Stimulated activated CD8-positive, alpha-beta memory T cell treated with anti-CD3 and anti-CD28 coated beads, Interleukin-2, amount 100 ng/mL, for 48 hours (primary cell): ENCODE results near the gene SLC26A3.

Experiments used
- DNase-seq, 2 donors: peaks; one replicate each; pipeline ENCODE4 v3.0.0-alpha.2; 2020; ENCODE audit warnings: low read depth in 2 of 2

Gene SLC26A3

DNA sequence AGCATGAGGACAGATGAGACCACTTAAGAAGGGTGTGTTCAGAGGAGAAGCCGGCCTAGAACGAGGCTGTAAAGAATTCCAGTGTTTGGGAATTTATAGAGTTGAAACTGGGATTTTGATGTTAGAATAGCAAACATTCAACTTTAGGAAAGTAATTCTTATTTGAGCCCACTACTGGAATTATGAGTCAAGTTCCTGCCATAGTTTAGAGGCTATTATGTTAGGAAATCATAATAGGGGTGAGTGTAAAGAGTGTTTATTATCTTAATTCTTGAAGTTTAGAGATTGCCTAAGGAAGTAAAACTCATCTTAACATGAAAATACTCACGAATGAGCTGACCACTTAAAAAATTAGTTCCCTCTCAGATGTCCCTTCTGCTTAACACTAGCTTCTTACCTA is 57.0 kb downstream of the SLC26A3 start:
- no peak for DNase-seq

DNA sequence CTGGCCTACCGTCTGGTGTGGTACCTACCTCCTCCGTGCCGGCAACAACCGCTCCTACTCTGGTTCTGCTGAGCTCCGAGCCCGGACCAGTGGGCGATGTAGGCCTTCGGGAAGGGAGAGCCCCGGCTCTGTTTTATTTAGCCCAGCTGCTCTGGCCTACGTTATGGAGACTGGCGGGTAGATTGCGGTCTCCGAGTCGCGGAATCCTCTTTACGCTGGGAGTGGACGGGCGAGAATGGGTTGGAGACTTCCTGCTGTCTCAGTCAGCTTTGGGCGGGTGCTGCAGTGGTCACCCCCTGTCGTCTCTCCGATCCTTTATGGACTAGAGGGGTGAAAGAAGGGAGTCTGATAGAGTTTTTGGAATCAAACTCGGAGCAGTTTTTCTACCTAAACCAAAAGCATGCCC is 58.7 kb downstream of the SLC26A3 start:
- DNase-seq = no peak

DNA sequence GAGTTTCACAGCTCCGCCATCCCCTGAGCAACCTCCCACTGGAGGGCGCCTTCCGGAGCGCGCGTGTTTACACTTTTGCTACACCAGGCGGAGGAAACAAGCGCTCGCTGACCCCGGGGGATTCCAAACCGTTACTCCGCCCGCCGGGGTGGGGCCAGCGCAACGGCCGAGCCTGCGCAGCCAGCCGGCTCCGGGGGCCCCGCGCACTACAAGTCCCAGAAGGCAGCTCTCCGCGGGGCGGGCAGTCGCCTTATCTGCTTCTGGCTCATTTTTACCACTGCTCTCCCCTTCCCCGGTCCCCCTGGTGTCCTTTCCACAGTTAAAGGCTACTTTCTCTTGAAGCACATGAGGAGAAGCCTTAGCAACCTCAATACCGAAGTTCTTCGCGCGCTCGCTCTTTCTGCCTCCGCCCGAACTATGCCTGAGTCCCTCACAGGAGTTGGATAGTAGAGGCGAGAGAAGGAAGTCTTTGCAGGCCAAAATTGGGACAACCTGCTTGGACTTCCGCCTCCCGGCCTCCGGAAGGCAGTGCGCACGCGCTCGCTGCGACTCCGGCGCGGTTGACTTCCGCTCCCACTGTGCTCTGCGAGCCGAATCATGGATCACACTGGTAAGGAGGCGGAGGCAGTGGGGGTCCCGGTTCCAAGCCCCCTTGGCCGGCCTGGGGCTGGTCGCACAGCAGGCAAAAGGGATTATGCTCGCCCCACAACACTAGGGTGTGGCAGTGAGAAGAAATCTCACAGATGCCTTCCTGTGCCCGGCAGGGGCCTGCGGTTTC is 59.3 kb downstream of the SLC26A3 start, which contains the start of gene CBLL1:
Gene CBLL1 (plus strand): TSS at position 576 of the 778 bp plus-strand sequence. CDS start 22 bp downstream, at position 598.
- peak; percentile 97 for DNase-seq

DNA sequence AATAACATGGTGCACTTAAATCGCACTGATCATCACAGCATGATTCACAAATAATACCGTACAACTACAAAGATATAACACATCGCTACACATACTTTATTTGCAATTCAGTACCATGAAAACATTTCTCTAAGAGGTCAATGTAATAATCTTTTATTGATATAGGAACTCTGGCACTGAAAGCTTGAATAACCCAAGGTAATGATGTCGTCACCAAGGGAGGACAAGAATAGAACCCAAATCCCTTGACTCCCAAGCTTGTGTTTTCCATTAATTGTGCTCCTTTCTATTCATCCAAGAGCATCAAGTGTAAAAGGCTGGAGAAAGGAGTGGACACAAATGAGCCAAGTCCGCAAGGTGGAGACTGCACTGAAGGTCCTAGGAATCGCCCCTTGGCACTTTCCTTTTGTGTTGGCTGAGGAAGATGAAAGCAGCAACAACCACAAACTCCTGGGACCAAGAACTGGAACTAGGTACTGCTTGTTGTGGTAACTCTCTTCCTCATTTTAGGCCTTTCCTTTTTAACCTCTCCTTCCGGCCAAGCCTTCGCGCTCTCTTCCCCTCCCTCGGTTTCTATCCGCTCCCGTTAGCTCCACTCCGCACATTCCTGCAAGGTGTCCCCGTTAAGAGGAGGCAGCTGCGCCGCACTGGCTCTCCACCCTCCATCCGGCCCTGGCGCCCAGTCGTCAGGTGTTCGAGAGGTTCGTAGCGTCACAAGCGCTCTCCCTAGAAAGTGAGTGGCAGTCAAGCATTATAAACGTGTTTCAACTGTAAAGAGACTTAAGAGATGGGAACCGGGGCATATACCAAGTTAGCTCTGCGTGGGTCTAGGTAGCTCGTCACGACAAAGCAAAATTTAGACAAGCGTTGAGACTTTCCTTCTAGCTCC is 60.1 kb downstream of the SLC26A3 start:
- DNase-seq = peak; percentile 40 to 46

DNA sequence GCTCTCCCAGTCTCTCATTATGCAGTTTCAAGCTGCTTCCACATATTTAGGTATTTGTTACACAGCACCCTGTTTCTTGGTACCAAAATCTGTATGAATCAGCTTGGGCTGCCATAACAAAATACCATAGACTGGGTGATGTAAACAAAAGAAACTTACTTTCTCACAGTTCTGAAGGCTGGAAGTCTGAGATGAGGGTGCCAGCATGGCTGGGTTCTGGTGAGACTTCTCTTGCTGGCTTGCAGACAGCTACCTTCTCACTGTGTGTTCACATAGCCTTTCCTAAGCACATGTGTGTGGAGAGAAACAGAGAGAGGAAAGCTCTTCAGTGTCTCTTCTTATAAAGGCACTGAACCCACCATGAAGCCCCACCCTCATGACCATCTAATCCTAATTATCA is 74.7 kb downstream of the SLC26A3 start:
- no peak for DNase-seq

DNA sequence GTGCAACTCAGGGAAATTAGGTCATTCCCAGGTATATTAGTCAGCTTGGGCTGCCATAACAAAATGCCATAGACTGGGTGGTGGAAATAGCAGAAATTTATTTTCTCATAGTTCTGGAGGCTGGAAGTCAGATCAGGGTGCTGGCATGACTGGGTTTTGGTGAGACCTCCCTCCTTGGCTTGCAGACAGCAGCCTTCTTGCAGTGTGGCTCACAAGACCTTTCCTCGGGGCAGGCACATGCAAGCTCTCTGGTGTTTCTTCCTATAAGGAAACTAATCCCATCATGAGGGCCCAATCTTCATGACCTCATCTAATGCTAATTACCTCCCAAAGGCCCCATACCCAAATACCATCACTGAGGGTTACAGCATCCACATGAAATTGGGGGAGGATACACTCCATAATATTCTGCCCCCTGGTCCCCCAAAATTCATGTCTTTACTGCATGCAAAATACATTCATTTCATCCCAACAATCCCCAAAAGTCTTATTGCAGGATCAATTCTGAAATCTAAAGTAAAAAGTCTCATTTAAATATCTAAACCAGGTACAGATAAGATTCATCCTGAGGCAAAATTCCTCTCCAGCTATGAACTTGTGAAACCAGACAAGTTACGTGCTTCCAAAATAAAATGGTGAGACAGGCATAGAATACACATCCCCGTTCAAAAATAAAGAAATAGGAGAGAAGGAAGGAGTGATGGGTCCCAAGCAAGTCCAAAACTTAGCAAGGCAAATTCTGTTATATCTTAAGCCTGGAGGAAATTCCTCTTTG is 76.5 kb downstream of the SLC26A3 start:
- DNase-seq = no peak

DNA sequence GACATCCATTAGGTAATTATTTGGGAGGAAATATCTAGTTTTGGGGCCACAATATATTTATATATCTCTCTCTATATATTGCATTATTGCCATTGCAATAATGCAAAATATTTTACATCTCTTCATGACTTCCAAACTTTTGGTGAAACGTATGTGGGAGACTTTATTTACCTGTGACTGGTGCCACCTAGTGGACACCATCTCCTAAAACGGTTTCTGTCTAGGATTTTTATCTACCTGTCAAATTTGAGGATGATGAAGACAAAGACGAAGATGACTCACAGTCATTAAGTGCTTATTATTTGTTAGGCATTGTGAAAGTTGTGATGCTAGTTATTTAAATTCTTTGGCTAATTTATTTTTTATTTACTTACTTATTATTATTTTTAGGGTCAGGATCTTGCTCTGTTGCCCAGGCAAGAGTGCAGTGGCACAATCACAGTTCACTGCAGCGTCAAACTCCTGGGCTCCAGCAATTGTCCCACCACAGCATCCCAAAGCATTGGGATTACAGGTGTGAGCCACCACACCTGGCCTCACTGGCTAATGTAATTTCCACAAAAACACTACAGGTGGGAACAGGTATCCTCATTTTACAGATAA is 77.8 kb downstream of the SLC26A3 start:
- DNase-seq = no peak

DNA sequence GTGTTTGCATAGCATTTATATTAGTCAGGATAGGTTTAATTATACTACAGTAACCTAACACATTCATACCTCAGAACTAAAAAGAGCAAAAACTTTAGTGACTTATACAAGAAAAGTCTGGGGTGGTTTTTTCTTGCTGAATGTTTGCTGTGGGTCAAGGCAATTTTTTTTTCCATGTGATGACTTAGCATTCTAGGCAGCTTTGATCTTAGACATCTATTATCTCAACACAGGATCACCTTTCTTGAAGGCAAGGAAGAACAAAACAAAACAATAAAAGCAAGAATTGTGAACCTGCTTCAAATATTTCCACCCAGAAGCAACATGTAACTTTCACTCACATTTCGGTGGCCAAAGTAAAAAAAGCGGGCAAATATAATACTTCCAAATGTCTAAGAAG is 79.8 kb downstream of the SLC26A3 start:
- DNase-seq = no peak

DNA sequence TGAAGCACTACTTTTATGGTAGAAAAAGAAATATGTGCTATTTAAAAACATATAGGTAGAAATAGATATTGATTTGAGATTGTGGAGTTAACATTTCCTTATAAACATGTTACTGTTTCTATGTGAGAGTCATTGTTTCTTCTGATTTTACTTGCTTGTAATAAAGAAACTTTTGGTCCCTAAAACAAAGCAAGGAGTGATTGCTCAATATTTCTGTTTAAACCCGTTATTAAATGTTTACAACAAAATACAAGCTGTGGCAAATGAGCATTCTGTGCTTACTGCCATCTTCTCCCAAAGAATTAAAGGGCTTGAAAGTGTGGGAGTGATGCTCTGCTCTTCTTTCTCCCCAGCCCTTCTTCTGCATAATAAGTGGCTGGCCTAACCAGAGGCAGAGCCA is 81.7 kb downstream of the SLC26A3 start:
- no peak for DNase-seq

DNA sequence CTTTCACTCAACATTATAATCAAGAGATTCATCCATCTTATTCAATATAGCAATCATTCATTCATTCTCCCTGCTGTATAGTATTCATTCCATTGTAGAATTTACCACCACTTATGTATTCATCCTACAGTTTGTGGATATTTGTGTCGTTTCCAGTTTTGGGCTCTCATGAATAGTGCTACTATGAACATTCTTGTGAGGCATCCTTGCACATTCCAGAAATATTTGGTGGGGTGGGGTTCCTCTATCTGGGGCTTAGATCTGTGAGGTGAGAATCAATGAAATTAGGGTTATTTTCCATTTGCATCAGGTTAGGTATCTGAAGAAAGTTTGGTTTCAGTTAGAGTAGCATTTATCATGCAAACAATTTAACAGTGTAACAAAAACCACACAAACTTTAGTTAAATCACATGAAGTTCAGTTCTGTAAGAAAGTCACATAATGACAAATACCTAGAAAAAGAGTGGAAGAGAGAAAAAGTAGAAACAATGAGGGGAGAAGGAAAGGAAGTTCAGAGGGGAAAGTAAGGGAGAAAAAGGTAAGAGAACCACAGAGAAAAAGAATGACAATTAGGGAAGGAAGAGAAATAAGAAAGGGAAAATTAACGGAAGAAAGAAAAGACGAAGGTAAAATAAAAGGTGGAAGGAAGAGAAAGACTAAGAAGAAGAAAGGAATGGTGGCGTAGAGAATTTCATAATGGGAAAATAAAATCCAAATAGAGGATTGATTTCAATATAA is 84.4 kb downstream of the SLC26A3 start:
- DNase-seq = no peak

DNA sequence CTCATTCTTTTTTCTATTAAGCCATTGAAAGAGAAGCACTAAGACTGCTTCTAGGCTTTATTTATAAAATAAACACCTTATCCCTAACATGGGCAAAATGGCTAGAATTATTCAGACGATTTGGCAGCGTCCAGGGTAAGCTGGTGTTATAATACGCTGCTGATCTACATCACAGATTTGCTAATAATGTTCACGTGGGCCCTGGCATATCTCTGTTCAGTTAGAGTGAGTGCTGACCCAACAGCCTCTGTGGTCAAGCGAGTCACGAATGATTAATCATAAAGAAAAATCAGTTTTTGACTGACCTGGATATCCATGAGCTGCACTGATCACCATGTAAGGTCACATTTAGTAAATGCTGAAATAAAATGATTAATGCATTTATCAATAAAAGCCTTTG is 87.5 kb downstream of the SLC26A3 start:
- no peak for DNase-seq
